KMS-11 (cell line): ENCODE data around the gene TRIM66.

Source experiments
- H2AFZ ChIP-seq: fragments of 200-600 bp; sonication (generic); 2 replicates; pipeline ENCODE4 v1.6.1; 2016; ENCODE audit warnings: antibody characterized with exemption, mixed run types, low read depth
- H3K27ac ChIP-seq: fragments of 200-600 bp; sonication (generic); 2 replicates; pipeline ENCODE4 v1.6.1; 2016; ENCODE audit warnings: mild to moderate bottlenecking, mixed run types
- H3K27me3 ChIP-seq: fragments of 200-600 bp; sonication (generic); 2 replicates; pipeline ENCODE4 v1.6.1; 2017; ENCODE audit warnings: mild to moderate bottlenecking, low read depth, mixed run types, moderate library complexity; ENCODE audit not compliant: insufficient read depth
- H3K36me3 ChIP-seq: fragments of 200-600 bp; sonication (generic); 2 replicates; pipeline ENCODE4 v1.6.1; 2017; ENCODE audit warnings: mild to moderate bottlenecking, mixed run types; ENCODE audit not compliant: insufficient read depth
- H3K4me1 ChIP-seq: fragments of 200-600 bp; sonication (generic); 2 replicates; pipeline ENCODE4 v1.6.1; 2016; ENCODE audit warnings: mild to moderate bottlenecking, low read depth, mixed run types; ENCODE audit not compliant: poor library complexity, severe bottlenecking
- H3K4me2 ChIP-seq: fragments of 200-600 bp; sonication (generic); 2 replicates; pipeline ENCODE4 v1.7.0; 2016; ENCODE audit warnings: mild to moderate bottlenecking, mixed run types
- H3K4me3 ChIP-seq: fragments of 200-600 bp; sonication (generic); IDR thresholded peaks from 2 replicates; pipeline ENCODE4 v1.6.1; 2017; ENCODE audit warnings: low read depth, low read length, mixed read lengths; ENCODE audit not compliant: insufficient read depth
- H3K79me2 ChIP-seq: fragments of 200-600 bp; sonication (generic); 2 replicates; pipeline ENCODE4 v1.6.1; 2016; ENCODE audit warnings: low read depth, mixed run types; ENCODE audit not compliant: insufficient read depth
- H3K9ac ChIP-seq: fragments of 200-600 bp; sonication (generic); 2 replicates; pipeline ENCODE4 v1.6.1; 2016; ENCODE audit warnings: mild to moderate bottlenecking, mixed run types
- H4K20me1 ChIP-seq: fragments of 200-600 bp; sonication (generic); 2 replicates; pipeline ENCODE4 v1.6.1; 2016; ENCODE audit warnings: mild to moderate bottlenecking, mixed run types; ENCODE audit not compliant: insufficient read depth
- TF ChIP-seq, protein P1 (sequence below): fragments of 200-600 bp; sonication (generic); conservative IDR thresholded peaks from 2 replicates; pipeline ENCODE4 v1.6.1; 2017; ENCODE audit warnings: low read depth, mild to moderate bottlenecking, antibody characterized with exemption, low read length, moderate library complexity, mixed read lengths

Gene TRIM66

DNA sequence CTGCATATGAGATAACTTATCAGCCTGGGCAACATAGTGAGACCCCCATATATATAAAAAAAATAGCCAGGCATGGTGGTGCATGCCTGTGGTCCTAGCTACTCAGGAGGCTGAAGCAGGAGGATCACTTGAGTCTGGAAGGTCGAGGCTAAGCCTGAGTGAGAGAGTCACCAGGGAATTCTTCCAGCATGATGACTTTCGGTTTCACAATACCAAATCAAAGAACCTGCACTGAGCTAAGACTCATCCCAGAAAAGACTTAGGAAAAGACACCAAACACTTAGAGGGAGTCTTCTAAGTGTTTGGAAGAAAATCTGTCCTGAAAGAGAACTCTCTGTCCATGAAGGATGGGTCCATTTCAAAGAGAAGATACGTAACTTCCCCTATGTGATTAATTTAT, 101.2 kb downstream of the TRIM66 start:
- Histone ChIP-seq H3K27me3 (no peaks in the 10 kb centered on the region), H3K4me3 (no peak overlapping the region), H2AFZ (no peak overlapping the region), H3K9ac (no peak overlapping the region), H4K20me1 (no peaks in the 10 kb centered on the region), H3K4me2 (no peak overlapping the region), H3K79me2 (peaks cover 5% of the 10 kb centered on the region; the same call in 1 of the 2 replicates), H3K36me3 (no peaks in the 10 kb centered on the region), H3K4me1 (peaks cover 11% of the 10 kb centered on the region), H3K27ac (no peak overlapping the region)
- TF ChIP-seq, protein P1, sequence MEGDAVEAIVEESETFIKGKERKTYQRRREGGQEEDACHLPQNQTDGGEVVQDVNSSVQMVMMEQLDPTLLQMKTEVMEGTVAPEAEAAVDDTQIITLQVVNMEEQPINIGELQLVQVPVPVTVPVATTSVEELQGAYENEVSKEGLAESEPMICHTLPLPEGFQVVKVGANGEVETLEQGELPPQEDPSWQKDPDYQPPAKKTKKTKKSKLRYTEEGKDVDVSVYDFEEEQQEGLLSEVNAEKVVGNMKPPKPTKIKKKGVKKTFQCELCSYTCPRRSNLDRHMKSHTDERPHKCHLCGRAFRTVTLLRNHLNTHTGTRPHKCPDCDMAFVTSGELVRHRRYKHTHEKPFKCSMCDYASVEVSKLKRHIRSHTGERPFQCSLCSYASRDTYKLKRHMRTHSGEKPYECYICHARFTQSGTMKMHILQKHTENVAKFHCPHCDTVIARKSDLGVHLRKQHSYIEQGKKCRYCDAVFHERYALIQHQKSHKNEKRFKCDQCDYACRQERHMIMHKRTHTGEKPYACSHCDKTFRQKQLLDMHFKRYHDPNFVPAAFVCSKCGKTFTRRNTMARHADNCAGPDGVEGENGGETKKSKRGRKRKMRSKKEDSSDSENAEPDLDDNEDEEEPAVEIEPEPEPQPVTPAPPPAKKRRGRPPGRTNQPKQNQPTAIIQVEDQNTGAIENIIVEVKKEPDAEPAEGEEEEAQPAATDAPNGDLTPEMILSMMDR, result no peak

DNA sequence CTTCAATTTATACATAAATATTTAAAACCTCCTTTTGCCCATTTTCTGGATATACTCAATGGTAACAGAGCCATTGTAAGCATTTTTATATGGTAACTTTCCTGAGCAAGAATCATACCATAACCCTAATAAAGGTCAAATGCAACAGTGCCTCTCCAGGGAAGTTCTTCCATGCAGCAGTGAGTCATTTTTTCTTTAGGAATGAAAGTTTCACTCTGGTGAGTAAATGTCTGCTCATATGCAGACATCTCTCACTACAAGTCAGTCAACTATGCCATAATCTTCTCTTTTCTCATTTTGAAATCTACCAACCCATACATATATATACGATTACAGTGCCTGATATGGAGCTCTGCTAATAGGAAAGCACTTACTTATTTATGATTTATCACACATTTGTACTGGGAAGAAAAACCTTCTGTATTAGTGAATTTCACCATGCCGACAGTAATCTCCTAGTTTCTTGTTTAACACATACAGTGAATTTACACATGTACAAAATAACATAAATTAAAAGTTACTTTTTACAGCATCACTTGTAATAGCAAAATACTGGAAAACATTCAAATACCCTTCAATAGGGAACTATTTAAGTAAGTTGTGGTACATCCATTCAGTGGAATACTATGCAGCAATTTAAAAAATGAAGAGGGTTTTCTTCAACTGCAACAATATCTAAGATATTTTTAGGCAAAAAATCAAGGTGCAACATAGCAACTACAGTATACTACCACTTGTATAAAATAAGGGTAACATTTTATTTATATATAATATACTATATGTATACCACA, 104.5 kb downstream of the TRIM66 start:
- Histone ChIP-seq H3K4me1 (no peaks in the 10 kb centered on the region), H3K4me3 (no peak overlapping the region), H3K36me3 (no peaks in the 10 kb centered on the region), H2AFZ (no peak overlapping the region), H3K27ac (no peak overlapping the region), H4K20me1 (no peaks in the 10 kb centered on the region), H3K9ac (no peak overlapping the region), H3K4me2 (no peak overlapping the region), H3K79me2 (peaks cover 5% of the 10 kb centered on the region; the same call in 1 of the 2 replicates), H3K27me3 (no peaks in the 10 kb centered on the region)
- TF ChIP-seq, protein P1, result no peak

DNA sequence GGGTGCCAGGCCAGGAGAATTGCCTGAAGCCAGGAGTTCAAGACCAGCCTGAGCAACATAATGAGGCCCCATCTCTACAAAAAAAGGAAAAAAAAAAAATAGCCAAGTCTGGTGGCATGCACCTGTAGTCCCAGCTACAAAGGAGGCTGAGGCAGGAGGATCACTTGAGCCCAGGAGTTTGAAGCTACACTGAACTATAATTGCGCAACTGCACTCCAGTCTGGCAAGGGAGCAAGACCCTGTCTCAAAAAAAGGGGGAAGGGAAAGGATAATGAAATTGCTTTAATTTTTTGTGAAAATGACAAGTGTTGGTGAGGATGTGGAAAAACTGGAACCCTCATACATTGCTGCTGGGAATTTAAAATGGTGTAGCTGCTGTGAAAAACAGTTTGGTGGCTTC, 107.7 kb downstream of the TRIM66 start:
- H3K9ac ChIP-seq, result no peak overlapping the region
- H2AFZ ChIP-seq, result no peak overlapping the region
- H3K27ac ChIP-seq, result no peak overlapping the region
- TF ChIP-seq, protein P1, result no peak
- no peaks in the 10 kb centered on the region for H4K20me1 ChIP-seq
- H3K4me2 ChIP-seq, result no peak overlapping the region
- no peaks in the 10 kb centered on the region for H3K4me1 ChIP-seq
- no peak overlapping the region for H3K4me3 ChIP-seq
- no peaks in the 10 kb centered on the region for H3K79me2 ChIP-seq
- H3K27me3 ChIP-seq, result no peaks in the 10 kb centered on the region
- H3K36me3 ChIP-seq, result no peaks in the 10 kb centered on the region

DNA sequence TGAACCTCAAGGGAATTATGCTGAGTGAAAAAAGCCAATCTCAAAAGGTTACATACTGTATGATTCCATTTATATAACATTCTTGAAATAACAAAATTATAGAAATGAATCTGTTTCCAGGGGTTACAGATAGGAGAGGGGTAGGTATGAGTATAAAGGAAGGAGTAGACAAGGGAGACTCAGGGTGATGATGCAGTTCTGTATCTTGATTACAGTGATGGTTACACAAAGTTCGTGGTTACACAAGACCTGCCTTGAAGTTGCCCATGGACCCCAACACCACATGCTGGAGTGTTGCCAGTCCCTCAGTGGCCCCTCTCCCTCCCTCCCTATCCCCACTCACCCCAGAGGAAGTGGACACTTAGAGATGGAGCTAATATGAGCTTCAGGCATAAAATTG, 108.7 kb downstream of the TRIM66 start:
- Histone ChIP-seq H3K4me2 (no peak overlapping the region), H2AFZ (no peak overlapping the region), H4K20me1 (no peaks in the 10 kb centered on the region), H3K27ac (no peak overlapping the region), H3K4me3 (no peak overlapping the region), H3K4me1 (no peaks in the 10 kb centered on the region), H3K36me3 (no peaks in the 10 kb centered on the region), H3K27me3 (no peaks in the 10 kb centered on the region), H3K9ac (no peak overlapping the region), H3K79me2 (no peaks in the 10 kb centered on the region; the same call in 1 of the 2 replicates)
- TF ChIP-seq, protein P1, result no peak
